ENCODE results near the gene MIER2. TPM values are rescaled to one million over a fixed set of nuclear protein-coding genes. Genes with fewer than 3 reads are reported as not detected.

The MIER2 gene
- polyA plus RNA-seq, 3 donors = 3.6 to 21.9 (median 6.9) TPM

DNA sequence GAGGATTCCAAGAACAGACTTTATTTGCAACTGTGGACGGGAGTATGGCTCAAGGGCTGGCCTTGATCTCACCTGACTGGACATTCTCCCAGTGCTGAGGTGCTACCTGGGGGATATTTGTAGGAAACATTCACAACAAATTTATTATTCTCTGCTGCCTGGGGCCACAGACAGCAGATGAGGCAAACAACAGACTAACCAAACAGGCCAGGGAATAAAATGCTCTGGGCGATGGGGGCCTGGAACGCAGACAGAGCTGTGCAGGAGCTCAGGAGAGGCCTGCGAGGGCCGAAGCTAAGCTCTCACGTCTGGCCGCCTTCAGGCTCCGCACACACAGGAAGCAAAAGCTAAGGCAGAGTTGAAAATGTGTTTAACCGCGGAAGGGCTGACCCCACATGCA, 61.2 kb downstream of the MIER2 start:
- H3K4me3 ChIP-seq (replicated peaks in 1 of 3; ENCODE audit: low read depth in 2 of 3, low read length in 3 of 3) = no peak overlapping the region
- no peaks in the 10 kb centered on the region for H4K20me1 ChIP-seq (ENCODE audit: insufficient read depth, low read length)
- no peak for DNase-seq
- intact Hi-C loops (cut with micrococcal nuclease) = no loop called here
- H3K4me2 ChIP-seq (replicated peaks; ENCODE audit: extremely low read depth, low read length, poor library complexity, severe bottlenecking) = no peak overlapping the region
- no peak overlapping the region for H3K4me3 Mint-ChIP-seq
- H3K36me3 ChIP-seq (replicated peaks in 1 of 2; ENCODE audit: control insufficient read depth in 1 of 2, insufficient read depth in 2 of 2, low read length in 2 of 2) = no peaks in the 10 kb centered on the region
- 94% methylated on average over 4 of the region's 10 CpGs for whole genome bisulfite sequencing (ENCODE audit: insufficient coverage)
- TF ChIP-seq, protein P1, sequence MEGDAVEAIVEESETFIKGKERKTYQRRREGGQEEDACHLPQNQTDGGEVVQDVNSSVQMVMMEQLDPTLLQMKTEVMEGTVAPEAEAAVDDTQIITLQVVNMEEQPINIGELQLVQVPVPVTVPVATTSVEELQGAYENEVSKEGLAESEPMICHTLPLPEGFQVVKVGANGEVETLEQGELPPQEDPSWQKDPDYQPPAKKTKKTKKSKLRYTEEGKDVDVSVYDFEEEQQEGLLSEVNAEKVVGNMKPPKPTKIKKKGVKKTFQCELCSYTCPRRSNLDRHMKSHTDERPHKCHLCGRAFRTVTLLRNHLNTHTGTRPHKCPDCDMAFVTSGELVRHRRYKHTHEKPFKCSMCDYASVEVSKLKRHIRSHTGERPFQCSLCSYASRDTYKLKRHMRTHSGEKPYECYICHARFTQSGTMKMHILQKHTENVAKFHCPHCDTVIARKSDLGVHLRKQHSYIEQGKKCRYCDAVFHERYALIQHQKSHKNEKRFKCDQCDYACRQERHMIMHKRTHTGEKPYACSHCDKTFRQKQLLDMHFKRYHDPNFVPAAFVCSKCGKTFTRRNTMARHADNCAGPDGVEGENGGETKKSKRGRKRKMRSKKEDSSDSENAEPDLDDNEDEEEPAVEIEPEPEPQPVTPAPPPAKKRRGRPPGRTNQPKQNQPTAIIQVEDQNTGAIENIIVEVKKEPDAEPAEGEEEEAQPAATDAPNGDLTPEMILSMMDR (IDR thresholded peaks at IDR 0.05) = no peak
- H2AFZ ChIP-seq (ENCODE audit: insufficient read depth, low read depth, low read length, poor library complexity, severe bottlenecking) = no peak overlapping the region
- no peaks in the 10 kb centered on the region for H3K9me3 Mint-ChIP-seq
- H3K27me3 Mint-ChIP-seq (ENCODE audit: low read depth in 3 of 3) = peaks cover 13 to 18% (median 17%) of the 10 kb centered on the region in 3 donors
- H3K9ac ChIP-seq (ENCODE audit: insufficient read depth, low read length, poor library complexity, severe bottlenecking) = no peak overlapping the region
- H3K36me3 Mint-ChIP-seq = no peaks in the 10 kb centered on the region
- no peak overlapping the region for H3K27ac ChIP-seq (ENCODE audit: low read depth in 1 of 2, low read length in 2 of 2)
- H3K79me2 ChIP-seq (ENCODE audit: insufficient read depth, low read length) = no peaks in the 10 kb centered on the region
- no peaks in the 10 kb centered on the region for H3K4me1 ChIP-seq (ENCODE audit: control insufficient read depth in 1 of 2, insufficient read depth in 2 of 2, low read length in 2 of 2)
- H3K27me3 ChIP-seq (ENCODE audit: control insufficient read depth in 2 of 2, insufficient read depth in 2 of 2, low read length in 2 of 2) = no peaks in the 10 kb centered on the region
- no peak overlapping the region for H3K27ac Mint-ChIP-seq
- H3K4me1 Mint-ChIP-seq = no peaks in the 10 kb centered on the region
- H3K9me3 ChIP-seq (replicated peaks in 1 of 2; ENCODE audit: control insufficient read depth in 1 of 2, insufficient read depth in 1 of 2, low read length in 2 of 2) = no peaks in the 10 kb centered on the region

DNA sequence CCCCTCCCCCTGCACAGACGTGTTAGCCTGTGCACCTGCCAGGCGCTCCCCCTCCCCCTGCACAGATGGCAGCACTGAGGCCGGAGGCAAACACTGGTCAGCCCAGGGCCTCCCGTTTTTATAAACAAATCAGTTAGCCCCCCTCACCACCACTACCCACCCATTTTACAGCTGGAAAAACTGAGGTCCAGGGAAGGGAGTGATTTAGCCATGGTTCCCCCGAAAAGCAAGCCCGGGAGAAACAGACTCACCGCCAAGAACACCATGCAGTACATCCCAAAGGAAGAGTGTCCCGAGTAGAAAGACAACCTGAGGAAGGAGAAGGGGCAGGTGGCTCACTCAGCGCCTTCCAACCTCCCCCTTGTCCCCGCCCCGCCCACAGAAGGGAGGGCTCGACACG, 62.1 kb downstream of the MIER2 start:
- H3K27me3 ChIP-seq (ENCODE audit: control insufficient read depth in 2 of 2, insufficient read depth in 2 of 2, low read length in 2 of 2) = peaks cover 0 to 2% of the 10 kb centered on the region in 2 donors
- 82% methylated on average over 5 of the region's 13 CpGs for WGBS (ENCODE audit: insufficient coverage)
- H3K36me3 Mint-ChIP-seq = no peaks in the 10 kb centered on the region

More for the DNA sequence above, 62.1 kb downstream of the MIER2 start:
- no peak for DNase-seq
- no peak overlapping the region for H3K4me3 ChIP-seq (replicated peaks in 1 of 3; ENCODE audit: low read depth in 2 of 3, low read length in 3 of 3)
- H3K4me1 ChIP-seq (ENCODE audit: control insufficient read depth in 1 of 2, insufficient read depth in 2 of 2, low read length in 2 of 2) = no peaks in the 10 kb centered on the region
- no peak overlapping the region for H3K9ac ChIP-seq (ENCODE audit: insufficient read depth, low read length, poor library complexity, severe bottlenecking)
- H4K20me1 ChIP-seq (ENCODE audit: insufficient read depth, low read length) = no peaks in the 10 kb centered on the region
- H3K36me3 ChIP-seq (replicated peaks in 1 of 2; ENCODE audit: control insufficient read depth in 1 of 2, insufficient read depth in 2 of 2, low read length in 2 of 2) = no peaks in the 10 kb centered on the region
- H3K9me3 Mint-ChIP-seq = peaks cover 0 to 1% (median 0%) of the 10 kb centered on the region in 7 donors
- no peak overlapping the region for H3K27ac Mint-ChIP-seq
- no peaks in the 10 kb centered on the region for H3K79me2 ChIP-seq (ENCODE audit: insufficient read depth, low read length)
- H3K4me2 ChIP-seq (replicated peaks; ENCODE audit: extremely low read depth, low read length, poor library complexity, severe bottlenecking) = no peak overlapping the region
- intact Hi-C loops (cut with micrococcal nuclease) = no loop called here
- peaks cover 12 to 23% (median 12%) of the 10 kb centered on the region in 3 donors for H3K27me3 Mint-ChIP-seq (ENCODE audit: low read depth in 3 of 3)
- no peaks in the 10 kb centered on the region for H3K9me3 ChIP-seq (replicated peaks in 1 of 2; ENCODE audit: control insufficient read depth in 1 of 2, insufficient read depth in 1 of 2, low read length in 2 of 2)
- TF ChIP-seq, protein P1 (IDR thresholded peaks at IDR 0.05) = no peak
- no peak overlapping the region for H3K27ac ChIP-seq (ENCODE audit: low read depth in 1 of 2, low read length in 2 of 2)
- no peaks in the 10 kb centered on the region for H3K4me1 Mint-ChIP-seq
- H3K4me3 Mint-ChIP-seq = no peak overlapping the region
- H2AFZ ChIP-seq (ENCODE audit: insufficient read depth, low read depth, low read length, poor library complexity, severe bottlenecking) = no peak overlapping the region

All from CD14-positive monocyte (primary cell).